HepG2 (cell line): ENCODE data around the gene SHCBP1L. TPM values are rescaled to one million over a fixed set of nuclear protein-coding genes. Genes with fewer than 3 reads are reported as not detected.

Source experiments
- REL ChIP-seq: sonication (generic); formaldehyde crosslinking; conservative IDR thresholded peaks from 2 replicates; pipeline ENCODE4 v1.8.0; 2022; ENCODE audit warnings: mild to moderate bottlenecking, missing genetic modification reagents, moderate library complexity
- polyA plus RNA-seq, 8 experiments: library from polyadenylated mRNA; depleted of rRNA in 3 of 8; stranded (reverse) in 7 of 8; unstranded in 1 of 8; fragments of >200 nt; fragmentation: Illumina TruSeq in 4 of 8; extraction: Trizol in 4 of 8; gene quantifications; 2 replicates each; pipeline versions ENCODE4 v1.2.1 to v1.2.3, GENCODE V29; 2011 to 2016; ENCODE audit warnings: low read depth in 4 of 8, missing spikeins in 1 of 8, mixed read lengths in 1 of 8; ENCODE audit not compliant: insufficient read depth in 1 of 8
- total RNA-seq, 5 experiments: library from RNA; depleted of rRNA; stranded (reverse); fragments of >200 nt; fragmentation: Illumina TruSeq; extraction: Trizol; gene quantifications; 2 replicates each; pipeline ENCODE4 v1.2.3, GENCODE V29; 2016; ENCODE audit warnings: low read depth in 1 of 5
- TF ChIP-seq, protein P1 (sequence below): sonication (generic); formaldehyde crosslinking; IDR thresholded peaks from 2 replicates; pipeline ENCODE4 v1.5.1; 2020; ENCODE audit warnings: mild to moderate bottlenecking, missing genetic modification reagents, moderate library complexity
- TF ChIP-seq, protein P2 (sequence below): sonication (generic); formaldehyde crosslinking; IDR thresholded peaks from 2 replicates; pipeline ENCODE4 v1.4.0; 2020; ENCODE audit warnings: missing genetic modification reagents

SHCBP1L gene
- total and polyA plus RNA-seq, 2 of the 13 experiments (the other 11 are each of a cell fraction or from before 2014, with no cell fraction given): not detected

- TF ChIP-seq, protein P1, sequence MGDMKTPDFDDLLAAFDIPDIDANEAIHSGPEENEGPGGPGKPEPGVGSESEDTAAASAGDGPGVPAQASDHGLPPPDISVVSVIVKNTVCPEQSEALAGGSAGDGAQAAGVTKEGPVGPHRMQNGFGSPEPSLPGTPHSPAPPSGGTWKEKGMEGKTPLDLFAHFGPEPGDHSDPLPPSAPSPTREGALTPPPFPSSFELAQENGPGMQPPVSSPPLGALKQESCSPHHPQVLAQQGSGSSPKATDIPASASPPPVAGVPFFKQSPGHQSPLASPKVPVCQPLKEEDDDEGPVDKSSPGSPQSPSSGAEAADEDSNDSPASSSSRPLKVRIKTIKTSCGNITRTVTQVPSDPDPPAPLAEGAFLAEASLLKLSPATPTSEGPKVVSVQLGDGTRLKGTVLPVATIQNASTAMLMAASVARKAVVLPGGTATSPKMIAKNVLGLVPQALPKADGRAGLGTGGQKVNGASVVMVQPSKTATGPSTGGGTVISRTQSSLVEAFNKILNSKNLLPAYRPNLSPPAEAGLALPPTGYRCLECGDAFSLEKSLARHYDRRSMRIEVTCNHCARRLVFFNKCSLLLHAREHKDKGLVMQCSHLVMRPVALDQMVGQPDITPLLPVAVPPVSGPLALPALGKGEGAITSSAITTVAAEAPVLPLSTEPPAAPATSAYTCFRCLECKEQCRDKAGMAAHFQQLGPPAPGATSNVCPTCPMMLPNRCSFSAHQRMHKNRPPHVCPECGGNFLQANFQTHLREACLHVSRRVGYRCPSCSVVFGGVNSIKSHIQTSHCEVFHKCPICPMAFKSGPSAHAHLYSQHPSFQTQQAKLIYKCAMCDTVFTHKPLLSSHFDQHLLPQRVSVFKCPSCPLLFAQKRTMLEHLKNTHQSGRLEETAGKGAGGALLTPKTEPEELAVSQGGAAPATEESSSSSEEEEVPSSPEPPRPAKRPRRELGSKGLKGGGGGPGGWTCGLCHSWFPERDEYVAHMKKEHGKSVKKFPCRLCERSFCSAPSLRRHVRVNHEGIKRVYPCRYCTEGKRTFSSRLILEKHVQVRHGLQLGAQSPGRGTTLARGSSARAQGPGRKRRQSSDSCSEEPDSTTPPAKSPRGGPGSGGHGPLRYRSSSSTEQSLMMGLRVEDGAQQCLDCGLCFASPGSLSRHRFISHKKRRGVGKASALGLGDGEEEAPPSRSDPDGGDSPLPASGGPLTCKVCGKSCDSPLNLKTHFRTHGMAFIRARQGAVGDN: no peak
- TF ChIP-seq REL (CRISPR knock-in tag): no peak
- TF ChIP-seq, protein P2, sequence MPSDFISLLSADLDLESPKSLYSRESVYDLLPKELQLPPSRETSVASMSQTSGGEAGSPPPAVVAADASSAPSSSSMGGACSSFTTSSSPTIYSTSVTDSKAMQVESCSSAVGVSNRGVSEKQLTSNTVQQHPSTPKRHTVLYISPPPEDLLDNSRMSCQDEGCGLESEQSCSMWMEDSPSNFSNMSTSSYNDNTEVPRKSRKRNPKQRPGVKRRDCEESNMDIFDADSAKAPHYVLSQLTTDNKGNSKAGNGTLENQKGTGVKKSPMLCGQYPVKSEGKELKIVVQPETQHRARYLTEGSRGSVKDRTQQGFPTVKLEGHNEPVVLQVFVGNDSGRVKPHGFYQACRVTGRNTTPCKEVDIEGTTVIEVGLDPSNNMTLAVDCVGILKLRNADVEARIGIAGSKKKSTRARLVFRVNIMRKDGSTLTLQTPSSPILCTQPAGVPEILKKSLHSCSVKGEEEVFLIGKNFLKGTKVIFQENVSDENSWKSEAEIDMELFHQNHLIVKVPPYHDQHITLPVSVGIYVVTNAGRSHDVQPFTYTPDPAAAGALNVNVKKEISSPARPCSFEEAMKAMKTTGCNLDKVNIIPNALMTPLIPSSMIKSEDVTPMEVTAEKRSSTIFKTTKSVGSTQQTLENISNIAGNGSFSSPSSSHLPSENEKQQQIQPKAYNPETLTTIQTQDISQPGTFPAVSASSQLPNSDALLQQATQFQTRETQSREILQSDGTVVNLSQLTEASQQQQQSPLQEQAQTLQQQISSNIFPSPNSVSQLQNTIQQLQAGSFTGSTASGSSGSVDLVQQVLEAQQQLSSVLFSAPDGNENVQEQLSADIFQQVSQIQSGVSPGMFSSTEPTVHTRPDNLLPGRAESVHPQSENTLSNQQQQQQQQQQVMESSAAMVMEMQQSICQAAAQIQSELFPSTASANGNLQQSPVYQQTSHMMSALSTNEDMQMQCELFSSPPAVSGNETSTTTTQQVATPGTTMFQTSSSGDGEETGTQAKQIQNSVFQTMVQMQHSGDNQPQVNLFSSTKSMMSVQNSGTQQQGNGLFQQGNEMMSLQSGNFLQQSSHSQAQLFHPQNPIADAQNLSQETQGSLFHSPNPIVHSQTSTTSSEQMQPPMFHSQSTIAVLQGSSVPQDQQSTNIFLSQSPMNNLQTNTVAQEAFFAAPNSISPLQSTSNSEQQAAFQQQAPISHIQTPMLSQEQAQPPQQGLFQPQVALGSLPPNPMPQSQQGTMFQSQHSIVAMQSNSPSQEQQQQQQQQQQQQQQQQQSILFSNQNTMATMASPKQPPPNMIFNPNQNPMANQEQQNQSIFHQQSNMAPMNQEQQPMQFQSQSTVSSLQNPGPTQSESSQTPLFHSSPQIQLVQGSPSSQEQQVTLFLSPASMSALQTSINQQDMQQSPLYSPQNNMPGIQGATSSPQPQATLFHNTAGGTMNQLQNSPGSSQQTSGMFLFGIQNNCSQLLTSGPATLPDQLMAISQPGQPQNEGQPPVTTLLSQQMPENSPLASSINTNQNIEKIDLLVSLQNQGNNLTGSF (CRISPR knock-in tag): no peak
- TF ChIP-seq, all 625 proteins: peak for 0
Measured at GRCh38 chr1:182952677-182953444, at the start of gene SHCBP1L (continued).
